Measurements from ENCODE around the gene TRERF1.
A peak's percentile ranks its signal among the peaks of the same experiment; 100 is the strongest.
"Not testable (repeated sequence)": the region's sequence is repeated elsewhere in the genome, so short reads cannot be mapped to it uniquely, and the experiment has no call there.

TRERF1 gene

DNA sequence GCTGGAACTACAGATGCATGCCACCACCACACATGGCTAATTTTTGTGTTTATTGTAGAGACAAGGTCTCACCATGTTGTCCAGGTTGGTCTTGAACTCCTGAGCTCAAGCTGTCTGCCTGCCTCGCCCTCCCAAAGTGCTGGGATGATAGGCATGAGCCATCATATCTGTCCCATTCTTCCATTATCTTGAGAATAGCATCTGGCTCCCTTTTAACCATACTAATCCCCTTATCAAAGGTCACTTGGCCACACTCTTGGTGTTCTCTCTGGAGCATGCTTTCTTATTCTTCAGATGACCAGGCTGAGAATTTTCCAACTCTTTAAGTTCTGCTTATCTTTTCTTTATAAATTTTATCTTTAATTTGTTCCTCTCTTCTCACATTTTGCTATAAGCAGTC lies 15.9 kb upstream of the TRERF1 start:
- H3K4me3 ChIP-seq (ENCODE audit: insufficient read depth, low read length, poor library complexity, severe bottlenecking), result no peak overlapping the region
- no peaks in the 10 kb centered on the region; the same call in 1 of the 2 replicates for H3K36me3 ChIP-seq (ENCODE audit: low read length)
- no peak overlapping the region for H3K4me2 ChIP-seq (ENCODE audit: low read depth, low read length, poor library complexity, severe bottlenecking)
- TF ChIP-seq EZH2phosphoT487 (conservative IDR thresholded peaks at IDR 0.05; ENCODE audit: low read length) (no peak), CTCF (IDR thresholded peaks at IDR 0.05; ENCODE audit: insufficient read depth, low read length, poor library complexity, severe bottlenecking) (no peak)
- no peak overlapping the region for H2AFZ ChIP-seq (ENCODE audit: low read depth, low read length, severe bottlenecking)
- H3K27ac ChIP-seq (ENCODE audit: low read depth, low read length), result no peak overlapping the region
- no peaks in the 10 kb centered on the region for H3F3A ChIP-seq (ENCODE audit: insufficient read depth)
- H4K20me1 ChIP-seq (ENCODE audit: low read depth, low read length), result no peaks in the 10 kb centered on the region
- peaks cover 8% of the 10 kb centered on the region; the same call in 1 of the 2 replicates for H3K9me3 ChIP-seq (ENCODE audit: insufficient read depth, low read length)
- H3K9ac ChIP-seq (ENCODE audit: low read length), result no peak overlapping the region
- H3K9me2 ChIP-seq (replicated peaks; ENCODE audit: insufficient read depth, low read length), result no peaks in the 10 kb centered on the region
- H3K27me3 ChIP-seq (ENCODE audit: low read length), result 0 out of 2 replicates have a peak, but pooled peaks cover 3% of the 10 kb centered on the region
- no peaks in the 10 kb centered on the region for H3K79me2 ChIP-seq (ENCODE audit: insufficient read depth, low read length)

DNA sequence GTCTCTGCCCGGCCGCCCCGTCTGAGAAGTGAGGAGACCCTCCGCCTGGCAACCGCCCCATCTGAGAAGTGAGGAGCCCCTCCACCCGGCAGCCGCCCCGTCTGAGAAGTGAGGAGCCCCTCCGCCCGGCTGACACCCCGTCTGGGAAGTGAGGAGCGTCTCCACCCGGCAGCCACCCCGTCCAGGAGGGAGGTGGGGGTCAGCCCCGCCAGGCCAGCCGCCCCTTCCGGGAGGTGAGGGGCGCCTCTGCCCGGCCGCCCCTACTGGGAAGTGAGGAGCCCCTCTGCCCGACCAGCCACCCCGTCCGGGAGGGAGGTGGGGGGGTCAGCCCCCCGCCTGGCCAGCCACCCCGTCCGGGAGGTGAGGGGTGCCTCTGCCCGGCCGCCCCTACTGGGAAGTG lies 14.7 kb upstream of the TRERF1 start:
- H3K9ac ChIP-seq (ENCODE audit: low read length); H3K9me3 ChIP-seq (ENCODE audit: insufficient read depth, low read length); H3F3A ChIP-seq (ENCODE audit: insufficient read depth); H3K9me2 ChIP-seq (replicated peaks; ENCODE audit: insufficient read depth, low read length); H3K4me2 ChIP-seq (ENCODE audit: low read depth, low read length, poor library complexity, severe bottlenecking); H4K20me1 ChIP-seq (ENCODE audit: low read depth, low read length); H3K36me3 ChIP-seq (ENCODE audit: low read length); H3K79me2 ChIP-seq (ENCODE audit: insufficient read depth, low read length); H2AFZ ChIP-seq (ENCODE audit: low read depth, low read length, severe bottlenecking); H3K27ac ChIP-seq (ENCODE audit: low read depth, low read length); H3K4me3 ChIP-seq (ENCODE audit: insufficient read depth, low read length, poor library complexity, severe bottlenecking); H3K27me3 ChIP-seq (ENCODE audit: low read length): not testable (repeated sequence)

DNA sequence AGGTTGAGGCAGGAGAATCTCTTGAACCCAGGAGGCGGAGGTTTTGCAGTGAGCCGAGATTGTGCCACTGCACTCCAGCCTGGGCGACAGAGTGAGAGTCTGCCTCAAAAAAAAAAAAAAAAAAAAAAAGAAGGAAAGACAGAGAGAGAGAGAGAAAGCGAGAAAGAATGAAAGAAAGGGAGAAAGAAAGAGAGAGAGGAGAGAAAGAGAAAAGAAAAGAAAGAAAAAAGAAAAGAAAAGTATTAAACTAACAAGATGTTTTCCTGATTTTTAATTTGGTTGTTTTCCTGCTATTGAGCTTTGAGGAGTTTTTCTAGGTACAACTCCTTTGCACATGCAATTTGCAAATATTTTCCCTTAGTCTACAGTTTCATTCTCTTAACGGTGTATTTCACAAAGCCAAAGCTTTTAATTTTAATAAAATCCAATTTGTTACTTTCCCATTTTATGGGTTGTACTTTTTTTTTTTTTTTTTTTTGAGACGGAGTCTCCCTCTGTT lies 10.8 kb upstream of the TRERF1 start:
- Histone ChIP-seq H3K27me3 (ENCODE audit: low read length) (0 out of 2 replicates have a peak, but pooled peaks cover 3% of the 10 kb centered on the region), H3K36me3 (ENCODE audit: low read length) (no peaks in the 10 kb centered on the region), H3K79me2 (ENCODE audit: insufficient read depth, low read length) (no peaks in the 10 kb centered on the region), H4K20me1 (ENCODE audit: low read depth, low read length) (no peaks in the 10 kb centered on the region), H3K9me2 (replicated peaks; ENCODE audit: insufficient read depth, low read length) (no peaks in the 10 kb centered on the region), H3K4me2 (ENCODE audit: low read depth, low read length, poor library complexity, severe bottlenecking) (no peak overlapping the region), H3K9me3 (ENCODE audit: insufficient read depth, low read length) (no peaks in the 10 kb centered on the region), H2AFZ (ENCODE audit: low read depth, low read length, severe bottlenecking) (no peak overlapping the region), H3K9ac (ENCODE audit: low read length) (no peak overlapping the region), H3F3A (ENCODE audit: insufficient read depth) (no peaks in the 10 kb centered on the region), H3K4me3 (ENCODE audit: insufficient read depth, low read length, poor library complexity, severe bottlenecking) (no peak overlapping the region), H3K27ac (ENCODE audit: low read depth, low read length) (no peak overlapping the region)
- TF ChIP-seq CTCF (IDR thresholded peaks at IDR 0.05; ENCODE audit: insufficient read depth, low read length, poor library complexity, severe bottlenecking) (no peak), EZH2phosphoT487 (conservative IDR thresholded peaks at IDR 0.05; ENCODE audit: low read length) (no peak)

- 0 out of 2 replicates have a peak, but pooled peaks cover 3% of the 10 kb centered on the region for H3K27me3 ChIP-seq (ENCODE audit: low read length)
- no peak overlapping the region for H3K4me2 ChIP-seq (ENCODE audit: low read depth, low read length, poor library complexity, severe bottlenecking)
- no peaks in the 10 kb centered on the region for H3F3A ChIP-seq (ENCODE audit: insufficient read depth)
- H2AFZ ChIP-seq (ENCODE audit: low read depth, low read length, severe bottlenecking), result no peak overlapping the region
- H3K9me2 ChIP-seq (replicated peaks; ENCODE audit: insufficient read depth, low read length), result no peaks in the 10 kb centered on the region
- H4K20me1 ChIP-seq (ENCODE audit: low read depth, low read length), result no peaks in the 10 kb centered on the region
- H3K9me3 ChIP-seq (ENCODE audit: insufficient read depth, low read length), result no peaks in the 10 kb centered on the region
- H3K36me3 ChIP-seq (ENCODE audit: low read length), result no peaks in the 10 kb centered on the region
- H3K79me2 ChIP-seq (ENCODE audit: insufficient read depth, low read length), result no peaks in the 10 kb centered on the region
- H3K4me3 ChIP-seq (ENCODE audit: insufficient read depth, low read length, poor library complexity, severe bottlenecking), result no peak overlapping the region
- TF ChIP-seq CTCF (IDR thresholded peaks at IDR 0.05; ENCODE audit: insufficient read depth, low read length, poor library complexity, severe bottlenecking) (no peak), EZH2phosphoT487 (conservative IDR thresholded peaks at IDR 0.05; ENCODE audit: low read length) (0 out of 2 replicates have a peak, but pooled peaks have one; percentile 43)
- H3K9ac ChIP-seq (ENCODE audit: low read length), result no peak overlapping the region
- no peak overlapping the region for H3K27ac ChIP-seq (ENCODE audit: low read depth, low read length)
Observed at GRCh38 chr6:42460883-42461282, 9.2 kb upstream of the TRERF1 start.
